ENCODE results near the gene GYG2. TPM values are rescaled to one million over a fixed set of nuclear protein-coding genes. Genes with fewer than 3 reads are reported as not detected.
A peak's percentile ranks its signal among the peaks of the same experiment; 100 is the strongest.
"Not testable (repeated sequence)": the region's sequence is repeated elsewhere in the genome, so short reads cannot be mapped to it uniquely, and the experiment has no call there.

GYG2 gene
- total RNA-seq, 1 experiment from 2014 or later, result 39.8 TPM

GRCh38 chrX:2889706-2890490, 61.2 kb downstream of the GYG2 start:
- DNase-seq (ENCODE audit: low spot score), result peak; percentile 61
- H3K27ac ChIP-seq (ENCODE audit: low read depth, low read length, poor library complexity, severe bottlenecking); BruUV-seq (replicated peaks); H3K9me3 ChIP-seq (ENCODE audit: low read depth, low read length, poor library complexity, severe bottlenecking); H3K36me3 ChIP-seq (ENCODE audit: insufficient read depth, low read length, poor library complexity, severe bottlenecking); POLR2A ChIA-PET (ENCODE audit: low non-redundant PET); H3K27me3 ChIP-seq (replicated peaks; ENCODE audit: insufficient read depth, low read depth, low read length, poor library complexity): not testable (repeated sequence)
- Histone ChIP-seq H3K4me3 (ENCODE audit: low read depth, low read length, poor library complexity, severe bottlenecking) (peak overlapping the region; percentile 49), H3K4me1 (ENCODE audit: insufficient read depth, low read length, poor library complexity, severe bottlenecking) (peaks cover 20% of the 10 kb centered on the region)
- intact Hi-C loops (cut with micrococcal nuclease; ENCODE audit: unreplicated experiment), result loop anchor here (10.0 kb wide), 1 partner anchor 745 kb away; no protein-coding TSS in a partner anchor
- CTCF ChIA-PET, result interaction anchor here (1.2 kb wide), 1 partner anchor 70 kb away, joined by 3 read pairs; no protein-coding TSS in a partner anchor
- TF ChIP-seq CTCF (conservative IDR thresholded peaks at IDR 0.05; ENCODE audit: low read depth, low read length), result peak; percentile 74

GRCh38 chrX:2890536-2891460, 62.1 kb downstream of the GYG2 start:
- DNase-seq (ENCODE audit: low spot score); H3K27me3 ChIP-seq (replicated peaks; ENCODE audit: insufficient read depth, low read depth, low read length, poor library complexity); POLR2A ChIA-PET (ENCODE audit: low non-redundant PET); H3K27ac ChIP-seq (ENCODE audit: low read depth, low read length, poor library complexity, severe bottlenecking); BruUV-seq (replicated peaks); intact Hi-C loops (cut with micrococcal nuclease; ENCODE audit: unreplicated experiment); H3K9me3 ChIP-seq (ENCODE audit: low read depth, low read length, poor library complexity, severe bottlenecking); H3K36me3 ChIP-seq (ENCODE audit: insufficient read depth, low read length, poor library complexity, severe bottlenecking): not testable (repeated sequence)
- CTCF ChIA-PET, result interaction anchor here (1.2 kb wide), 1 partner anchor 71 kb away, joined by 3 read pairs; no protein-coding TSS in a partner anchor
- H3K4me3 ChIP-seq (ENCODE audit: low read depth, low read length, poor library complexity, severe bottlenecking), result peak overlapping the region; percentile 49
- H3K4me1 ChIP-seq (ENCODE audit: insufficient read depth, low read length, poor library complexity, severe bottlenecking), result peaks cover 29% of the 10 kb centered on the region

GRCh38 chrX:2892816-2893215, 64.1 kb downstream of the GYG2 start:
- no peak for DNase-seq (ENCODE audit: low spot score)
- H3K4me1 ChIP-seq (ENCODE audit: insufficient read depth, low read length, poor library complexity, severe bottlenecking), result peaks cover 31% of the 10 kb centered on the region
- ChIA-PET POLR2A (ENCODE audit: low non-redundant PET) (no interaction called here), CTCF (no interaction called here)
- intact Hi-C loops (cut with micrococcal nuclease; ENCODE audit: unreplicated experiment), result no loop called here
- no peaks in the 10 kb centered on the region for H3K9me3 ChIP-seq (ENCODE audit: low read depth, low read length, poor library complexity, severe bottlenecking)
- H3K4me3 ChIP-seq (ENCODE audit: low read depth, low read length, poor library complexity, severe bottlenecking), result no peak overlapping the region
- no peaks in the 10 kb centered on the region for H3K27me3 ChIP-seq (replicated peaks; ENCODE audit: insufficient read depth, low read depth, low read length, poor library complexity)
- no peak overlapping the region for H3K27ac ChIP-seq (ENCODE audit: low read depth, low read length, poor library complexity, severe bottlenecking)
- H3K36me3 ChIP-seq (ENCODE audit: insufficient read depth, low read length, poor library complexity, severe bottlenecking), result no peaks in the 10 kb centered on the region
- TF ChIP-seq CTCF (conservative IDR thresholded peaks at IDR 0.05; ENCODE audit: low read depth, low read length) (no peak), EZH2 (IDR thresholded peaks at IDR 0.05; ENCODE audit: borderline replicate concordance, low read depth, low read length, poor library complexity, severe bottlenecking) (no peak)
- BruUV-seq (replicated peaks), result no TSS peak

Measured in A673 (cell line).